GM18526 (cell line): Measurements from ENCODE around the gene GPR157.

Experiments
- POLR2A ChIP-seq: IDR thresholded peaks from 3 replicates; pipeline ENCODE4 v1.6.1; 2011; ENCODE audit not compliant: insufficient read length; ENCODE audit errors: extremely low read depth

The GPR157 gene

GRCh38 chr1:9061252-9061960 lies 67.5 kb downstream of the GPR157 start:
- TF ChIP-seq POLR2A, result no peak

- TF ChIP-seq POLR2A, result no peak
Observed at GRCh38 chr1:9059891-9060744, 68.8 kb downstream of the GPR157 start.

DNA sequence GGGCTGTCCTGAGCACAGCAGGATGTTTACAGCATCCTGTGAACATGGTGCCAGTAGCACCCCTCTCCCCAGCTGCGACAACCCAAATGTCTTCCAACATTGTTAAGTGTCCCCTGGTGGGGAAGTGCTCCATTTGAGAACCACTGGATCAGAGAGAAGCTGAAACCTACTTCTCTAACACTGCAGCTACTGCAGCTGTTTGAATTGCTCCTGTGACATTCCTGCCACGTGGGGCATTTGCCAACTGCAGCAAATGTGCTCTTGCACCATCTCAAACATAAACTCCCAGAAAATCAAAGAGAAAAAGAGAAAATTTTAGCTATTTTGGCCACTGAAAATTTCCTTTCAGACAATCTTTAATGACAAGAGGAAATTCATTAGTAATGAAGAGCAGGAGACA lies 70.4 kb downstream of the GPR157 start:
- TF ChIP-seq POLR2A, result no peak

DNA sequence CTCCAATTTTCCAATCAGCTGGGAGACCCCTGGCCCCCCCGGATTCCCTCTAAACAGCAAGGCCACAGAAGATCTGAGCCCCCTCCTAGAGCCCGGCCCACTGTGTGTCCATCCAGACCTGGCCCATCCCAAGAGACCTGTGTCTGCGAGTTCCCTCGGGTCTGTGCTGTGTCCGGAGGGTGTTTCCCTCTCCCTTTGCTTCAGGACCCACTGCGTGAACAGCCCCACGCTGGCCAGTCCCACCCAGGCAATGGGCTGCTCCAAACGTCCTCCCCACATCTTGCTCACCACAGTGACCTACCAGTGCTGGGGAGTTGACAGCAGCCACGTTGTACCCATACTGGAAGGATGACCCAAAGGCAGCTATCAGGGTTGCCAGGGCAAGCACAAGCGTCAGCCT lies 71.1 kb downstream of the GPR157 start:
- TF ChIP-seq POLR2A, result no peak

DNA sequence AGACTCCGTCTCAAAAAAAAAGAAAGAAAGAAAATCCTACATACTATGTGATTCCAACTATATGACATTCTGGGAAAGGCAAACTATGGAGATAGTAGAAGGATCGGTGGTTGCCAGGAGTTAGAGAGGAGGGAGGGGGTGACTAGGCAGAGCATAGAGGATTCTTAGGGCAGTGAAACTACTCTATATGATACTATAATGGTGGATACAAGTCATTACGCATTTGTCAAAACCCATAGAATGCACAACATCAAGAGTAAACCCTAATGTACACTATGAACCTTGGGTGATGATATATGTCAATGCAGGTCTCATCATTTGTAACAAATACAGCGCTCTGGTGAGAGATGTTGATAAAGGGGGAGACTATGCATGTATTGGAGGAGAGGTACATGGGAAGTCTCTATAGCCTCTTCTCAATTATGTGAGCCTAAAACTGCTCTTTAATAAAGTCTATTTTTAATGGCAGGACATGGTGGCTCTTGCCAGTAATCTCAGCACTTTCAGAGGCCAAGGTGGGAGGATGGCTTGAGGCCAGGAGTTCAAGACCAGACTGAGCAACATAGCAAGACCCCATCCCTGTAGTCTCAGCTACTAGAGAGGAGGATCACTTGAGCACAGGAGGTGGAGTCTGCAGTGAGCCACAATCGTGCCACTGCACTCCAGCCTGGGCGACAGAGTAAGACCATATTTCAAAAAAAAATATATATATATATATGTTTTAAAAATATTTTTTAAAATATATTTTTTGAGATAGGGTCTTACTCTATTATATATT lies 76.4 kb downstream of the GPR157 start:
- TF ChIP-seq POLR2A, result no peak

- no peak for TF ChIP-seq POLR2A
Observed at GRCh38 chr1:9051379-9051778, 77.5 kb downstream of the GPR157 start.

GRCh38 chr1:9050803-9051202 lies 78.1 kb downstream of the GPR157 start:
- no peak for TF ChIP-seq POLR2A
